HCT116 (cell line): ENCODE measurements around the gene VEZF1. TPM values are rescaled to one million over a fixed set of nuclear protein-coding genes. Genes with fewer than 3 reads are reported as not detected.
A peak's percentile ranks its signal among the peaks of the same experiment; 100 is the strongest.

ENCODE experiments used
- ATAC-seq: fragments of 200-7000 bp; cut with Tn5 transposase; 2 replicates; pipeline ENCODE4 v1.9.1; 2020; ENCODE audit warnings: mild to moderate bottlenecking, moderate library complexity
- BruUV-seq: library from RNA; stranded (reverse); fragments of 400-500 nt; replicated peaks from 2 replicates; lab custom pipeline; 2021; lab: Mats Ljungman, UMichigan
- CTCF ChIA-PET: fragments of 300-600 bp; sonication (Branson Sonifier 250); formaldehyde crosslinking; loops from one replicate; lab custom pipeline; 2021; ENCODE audit warnings: antibody characterized with exemption; lab: Charles Lee
- POLR2A ChIA-PET: fragments of 300-600, 350-600 bp; sonication (Branson Sonifier 250); formaldehyde crosslinking; loops from one replicate; lab custom pipeline; 2021; ENCODE audit warnings: antibody characterized with exemption; lab: Charles Lee
- RAD21 ChIA-PET, 2 experiments: fragments of 300-600 bp; sonication (Branson Sonifier 250); formaldehyde crosslinking; loops; one replicate each; lab custom pipeline; 2023; ENCODE audit warnings: low total read pairs in 2 of 2; ENCODE audit not compliant: uncharacterized antibody in 2 of 2, unreplicated experiment in 2 of 2, low non-redundant PET in 1 of 2; lab: Charles Lee
- DNase-seq: peaks from one replicate; pipeline ENCODE4 v3.0.0-alpha.2; 2010; ENCODE audit warnings: low read depth, low spot score
- H2AFZ ChIP-seq: fragments of 200-600 bp; shearing (Covaris generic), sonication (generic); 2 replicates; pipeline ENCODE4 v1.6.1; 2017; ENCODE audit warnings: low read depth, mixed run types, mixed read lengths, antibody characterized with exemption, low read length; ENCODE audit not compliant: poor library complexity, severe bottlenecking
- H3K27ac ChIP-seq: 2 replicates; pipeline ENCODE4 v1.5.1; 2012; ENCODE audit warnings: low read depth, low read length
- H3K27me3 ChIP-seq: fragments of 200-600 bp; sonication (generic); 2 replicates; pipeline ENCODE4 v1.6.1; 2016; ENCODE audit warnings: mixed run types, low read length, mixed read lengths; ENCODE audit not compliant: insufficient read depth
- H3K36me3 ChIP-seq, 2 experiments: fragments of 200-500 bp in 1 of 2; fragments of 200-600 bp in 1 of 2; sonication (Bioruptor generic) in 1 of 2; sonication (generic) in 1 of 2; 2 replicates each; pipeline versions ENCODE4 v1.5.1 to v1.6.1; 2014 to 2016; ENCODE audit warnings: low read length in 2 of 2, inconsistent platforms in 1 of 2, mixed read lengths in 1 of 2, mixed run types in 1 of 2; ENCODE audit not compliant: insufficient read depth in 2 of 2, control insufficient read depth in 1 of 2
- H3K4me1 ChIP-seq, 2 experiments: fragments of 200-600 bp in 1 of 2; sonication (generic) in 1 of 2; 2 replicates each; pipeline versions ENCODE4 v1.5.1 to v1.6.1; 2012 to 2017; ENCODE audit warnings: low read length in 2 of 2, inconsistent platforms in 1 of 2, mild to moderate bottlenecking in 1 of 2, mixed read lengths in 1 of 2, mixed run types in 1 of 2, moderate library complexity in 1 of 2; ENCODE audit not compliant: insufficient read depth in 2 of 2, control insufficient read depth in 1 of 2
- H3K4me2 ChIP-seq: fragments of 200-600 bp; sonication (generic); 2 replicates; pipeline ENCODE4 v1.6.1; 2017; ENCODE audit warnings: mixed run types, low read length, mixed read lengths
- H3K4me3 ChIP-seq, 2 experiments: fragments of 200-600 bp in 1 of 2; sonication (generic) in 1 of 2; replicated peaks in 1 of 2; 2 replicates each; pipeline ENCODE4 v1.5.1; 2011 to 2016; ENCODE audit warnings: low read length in 2 of 2, control low read depth in 1 of 2, low read depth in 1 of 2, mild to moderate bottlenecking in 1 of 2, mixed read lengths in 1 of 2, mixed run types in 1 of 2
- H3K79me2 ChIP-seq: fragments of 200-600 bp; sonication (generic); 2 replicates; pipeline ENCODE4 v1.6.1; 2017; ENCODE audit warnings: mild to moderate bottlenecking, mixed run types, low read length, moderate library complexity, mixed read lengths; ENCODE audit not compliant: insufficient read depth
- H3K9ac ChIP-seq: fragments of 200-600 bp; sonication (generic); 2 replicates; pipeline ENCODE4 v1.6.1; 2016; ENCODE audit warnings: low read length, mixed read lengths
- H3K9me2 ChIP-seq: fragments of 200-600 bp; sonication (generic), shearing (Covaris generic); 2 replicates; pipeline ENCODE4 v1.6.1; 2017; ENCODE audit warnings: mixed run types, mild to moderate bottlenecking, moderate library complexity; ENCODE audit not compliant: insufficient read depth
- H3K9me3 ChIP-seq, 2 experiments: fragments of 200-500 bp in 1 of 2; fragments of 200-600 bp in 1 of 2; sonication (Bioruptor generic) in 1 of 2; sonication (generic) in 1 of 2; 2 replicates each; pipeline ENCODE4 v1.6.1; 2014 to 2017; ENCODE audit warnings: low read length in 2 of 2, mixed read lengths in 2 of 2, inconsistent platforms in 1 of 2, low read depth in 1 of 2, mild to moderate bottlenecking in 1 of 2, mixed run types in 1 of 2, moderate library complexity in 1 of 2; ENCODE audit not compliant: control insufficient read depth in 1 of 2, insufficient read depth in 1 of 2
- H4K20me1 ChIP-seq: fragments of 200-600 bp; sonication (generic), shearing (Covaris generic); 2 replicates; pipeline ENCODE4 v1.6.1; 2017; ENCODE audit warnings: mixed run types, mild to moderate bottlenecking, moderate library complexity; ENCODE audit not compliant: insufficient read depth
- EGR1 ChIP-seq: IDR thresholded peaks from 2 replicates; pipeline ENCODE4 v1.6.1; 2012; ENCODE audit warnings: low read depth
- ELF1 ChIP-seq: IDR thresholded peaks from 2 replicates; pipeline ENCODE4 v1.6.1; 2012; ENCODE audit warnings: low read depth, borderline replicate concordance
- MAX ChIP-seq: IDR thresholded peaks from 2 replicates; pipeline ENCODE4 v1.6.1; 2012
- SIN3A ChIP-seq: IDR thresholded peaks from 2 replicates; pipeline ENCODE4 v1.6.1; 2012; ENCODE audit warnings: low read depth
- SP1 ChIP-seq: IDR thresholded peaks from 2 replicates; pipeline ENCODE4 v1.6.1; 2012; ENCODE audit warnings: low read depth
- ZNF274 ChIP-seq: fragments of 200-500 bp; sonication (Bioruptor generic); IDR thresholded peaks from 2 replicates; pipeline ENCODE4 v1.6.1; 2014; ENCODE audit warnings: mild to moderate bottlenecking, low read depth, low read length, inconsistent platforms
- intact Hi-C: fragments of 100-400 bp; cut with micrococcal nuclease; formaldehyde crosslinking; loops from 2 replicates; pipeline ENCODE4 v1.10.0; 2022
- total RNA-seq: library from RNA; stranded (reverse); gene quantifications from one replicate; pipeline ENCODE4 v1.2.1, GENCODE V29; 2021; ENCODE audit not compliant: unreplicated experiment
- TF ChIP-seq, protein P1 (sequence below), 3 experiments: fragments of 200-600 bp in 1 of 3; sonication (generic) in 1 of 3; IDR thresholded peaks in 2 of 3; conservative IDR thresholded peaks in 1 of 3; 2 replicates each; pipeline ENCODE4 v1.5.1; 2012 to 2017; ENCODE audit warnings: low read depth in 2 of 3, low read length in 2 of 3, antibody characterized with exemption in 1 of 3, borderline replicate concordance in 1 of 3, control low read depth in 1 of 3, mild to moderate bottlenecking in 1 of 3, mixed read lengths in 1 of 3, mixed run types in 1 of 3, moderate library complexity in 1 of 3; ENCODE audit not compliant: insufficient read depth in 1 of 3

VEZF1 gene
- total RNA-seq, 1 experiment from 2014 or later, result 70.2 TPM

DNA sequence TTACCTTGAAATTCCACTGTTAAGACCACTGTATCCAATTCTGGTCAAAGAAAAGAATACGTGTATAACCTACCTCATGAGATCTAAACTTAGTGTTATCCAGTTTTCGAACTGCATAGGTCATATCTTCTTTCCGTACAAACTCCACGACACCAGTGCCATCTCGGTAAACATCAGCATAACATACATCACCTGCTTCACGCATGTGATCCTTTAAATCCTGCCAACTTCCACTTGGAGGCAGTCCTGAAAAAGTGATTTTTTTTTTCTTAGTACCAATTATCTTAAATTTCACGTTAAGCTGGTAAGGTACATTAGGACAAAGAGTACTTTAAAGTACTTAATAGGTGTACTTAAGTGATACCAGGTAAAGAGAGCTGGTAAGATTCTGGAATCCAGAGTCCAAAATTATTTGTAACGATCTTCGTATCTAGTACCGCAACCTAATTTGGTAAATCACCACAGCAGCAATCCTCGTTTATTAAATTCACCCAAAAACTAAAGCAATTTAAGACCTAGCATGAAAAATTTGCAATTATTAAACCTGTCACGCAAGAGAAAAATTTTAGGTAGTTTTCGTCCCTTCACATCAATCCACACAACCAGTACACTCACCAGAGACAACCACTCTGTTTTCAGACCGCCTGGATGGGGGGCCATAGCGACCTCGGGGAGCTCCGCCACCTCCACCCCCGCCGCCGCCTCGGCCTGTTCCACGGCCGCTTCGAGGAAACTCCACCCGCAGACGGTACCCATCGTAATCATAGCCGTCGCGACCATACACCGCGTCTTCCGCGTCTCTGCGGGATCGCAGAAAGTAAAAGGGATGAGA, 17.9 kb upstream of the VEZF1 start:
- peak overlapping the region; percentile 82 for H3K4me2 ChIP-seq
- RAD21 ChIA-PET, result interaction anchor here (0.7 to 1.6 kb wide), 3 partner anchors 80 to 167 kb away, joined by 3 to 8 read pairs (median 5); no protein-coding TSS in a partner anchor
- POLR2A ChIA-PET, result interaction anchor here (0.8 to 2.5 kb wide), 14 partner anchors 10 to 156 kb away, joined by 3 to 33 read pairs (median 8); partner anchors contain the start of genes DYNLL2 and MRPS23
- peaks cover 24 to 41% of the 10 kb centered on the region in 2 experiments for H3K4me1 ChIP-seq
- intact Hi-C loops, result no loop called here
- no peaks in the 10 kb centered on the region for H3K9me2 ChIP-seq
- H3K9ac ChIP-seq, result peak overlapping the region; percentile 96
- H4K20me1 ChIP-seq, result peaks cover 45% of the 10 kb centered on the region
- ATAC-seq (peak; percentile 8), DNase-seq (no peak)
- peaks cover 61% of the 10 kb centered on the region for H3K79me2 ChIP-seq
- no peaks in the 10 kb centered on the region for H3K9me3 ChIP-seq
- H2AFZ ChIP-seq, result no peak overlapping the region
- peaks cover 45 to 53% of the 10 kb centered on the region in 2 experiments for H3K36me3 ChIP-seq
- H3K4me3 ChIP-seq, result peak overlapping the region; percentile 88 to 94
- peak overlapping the region; percentile 100 for H3K27ac ChIP-seq
- CTCF ChIA-PET, result interaction anchor here (1.2 to 1.6 kb wide), 3 partner anchors 137 to 223 kb away, joined by 3 to 5 read pairs (median 4); partner anchors contain the start of gene MRPS23
- BruUV-seq, result no TSS peak
- no peaks in the 10 kb centered on the region for H3K27me3 ChIP-seq
- TF ChIP-seq SIN3A, result peak; percentile 39; the same call in 1 of the 2 replicates
- TF ChIP-seq MAX, result no peak
- TF ChIP-seq EGR1, result no peak
- TF ChIP-seq ELF1, result no peak
- no peak for TF ChIP-seq SP1
- no peak for TF ChIP-seq ZNF274
- TF ChIP-seq, protein P1, sequence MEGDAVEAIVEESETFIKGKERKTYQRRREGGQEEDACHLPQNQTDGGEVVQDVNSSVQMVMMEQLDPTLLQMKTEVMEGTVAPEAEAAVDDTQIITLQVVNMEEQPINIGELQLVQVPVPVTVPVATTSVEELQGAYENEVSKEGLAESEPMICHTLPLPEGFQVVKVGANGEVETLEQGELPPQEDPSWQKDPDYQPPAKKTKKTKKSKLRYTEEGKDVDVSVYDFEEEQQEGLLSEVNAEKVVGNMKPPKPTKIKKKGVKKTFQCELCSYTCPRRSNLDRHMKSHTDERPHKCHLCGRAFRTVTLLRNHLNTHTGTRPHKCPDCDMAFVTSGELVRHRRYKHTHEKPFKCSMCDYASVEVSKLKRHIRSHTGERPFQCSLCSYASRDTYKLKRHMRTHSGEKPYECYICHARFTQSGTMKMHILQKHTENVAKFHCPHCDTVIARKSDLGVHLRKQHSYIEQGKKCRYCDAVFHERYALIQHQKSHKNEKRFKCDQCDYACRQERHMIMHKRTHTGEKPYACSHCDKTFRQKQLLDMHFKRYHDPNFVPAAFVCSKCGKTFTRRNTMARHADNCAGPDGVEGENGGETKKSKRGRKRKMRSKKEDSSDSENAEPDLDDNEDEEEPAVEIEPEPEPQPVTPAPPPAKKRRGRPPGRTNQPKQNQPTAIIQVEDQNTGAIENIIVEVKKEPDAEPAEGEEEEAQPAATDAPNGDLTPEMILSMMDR (IDR thresholded peaks at IDR 0.05 in 2 of 3, conservative IDR thresholded peaks at IDR 0.05 in 1 of 3; ENCODE audit: borderline replicate concordance in 1 of 3, insufficient read depth in 1 of 3, low read depth in 2 of 3, low read length in 2 of 3), result 0 out of 6 replicates have a peak, but pooled peaks of 1 of the 3 experiments have one; percentile 6
